HG02678 (cell line): ENCODE measurements around the gene BNC2.
"Not testable (repeated sequence)": the region's sequence is repeated elsewhere in the genome, so short reads cannot be mapped to it uniquely, and the experiment has no call there.

Source experiments
- ATAC-seq: cut with Tn5 transposase; IDR thresholded peaks from one replicate; pipeline ENCODE4 v1.9.1; 2021; ENCODE audit warnings: mild to moderate bottlenecking, moderate library complexity; ENCODE audit not compliant: unreplicated experiment

Gene BNC2

DNA sequence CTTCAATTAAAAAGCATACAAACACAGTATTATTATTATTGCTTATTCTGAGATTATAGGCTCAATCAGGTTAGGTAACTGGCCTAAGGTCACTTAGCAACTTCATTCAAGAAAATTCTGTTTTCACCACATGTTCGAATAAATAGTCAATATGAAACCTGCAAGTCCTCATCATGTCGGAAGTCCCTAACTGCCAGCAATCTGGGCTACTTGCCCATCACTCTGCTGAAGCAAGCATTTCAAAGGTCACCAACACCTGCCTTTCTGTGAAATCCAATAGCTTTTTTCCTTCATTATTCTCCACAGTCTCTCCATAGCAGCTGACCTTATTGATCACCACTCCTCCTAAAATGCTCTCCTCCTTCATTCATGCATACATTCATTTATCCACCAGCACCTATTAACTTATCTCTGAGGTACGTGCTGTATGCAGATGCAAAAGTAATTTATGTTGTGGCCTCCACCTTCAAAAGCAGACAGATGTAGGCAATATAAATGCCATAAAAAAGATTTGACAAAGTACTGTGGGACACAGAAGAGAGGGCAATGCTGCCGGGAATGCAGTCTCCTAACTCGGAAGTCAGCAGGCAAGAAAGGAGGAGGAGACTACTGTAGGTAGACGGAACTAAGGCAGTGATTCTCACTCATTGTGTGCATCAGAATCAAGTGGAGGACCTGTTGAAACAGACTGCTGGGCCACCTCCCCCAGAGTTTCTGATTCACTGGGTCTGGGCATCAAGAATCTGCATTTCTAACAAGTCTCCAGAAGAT, 310.9 kb downstream of the BNC2 start:
- no peak for ATAC-seq

DNA sequence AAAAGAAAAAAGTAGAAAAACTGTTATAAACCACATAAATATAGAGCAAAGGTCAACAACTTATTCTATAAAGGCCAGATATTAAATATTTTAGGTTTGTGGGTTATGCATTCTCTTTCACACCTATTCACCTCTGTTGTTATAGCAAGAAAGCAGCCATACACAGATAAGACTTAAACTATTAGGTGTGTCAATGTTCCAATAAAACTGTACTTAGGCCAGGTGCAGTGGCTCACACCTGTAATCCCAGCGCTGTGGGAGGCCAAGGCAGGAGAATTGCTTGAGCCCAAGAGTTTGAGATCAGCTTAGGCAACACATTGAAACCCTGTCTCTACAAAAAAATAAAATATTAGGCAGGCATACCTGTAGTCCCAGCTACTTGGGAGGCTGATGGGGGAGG, 314.7 kb downstream of the BNC2 start:
- ATAC-seq: no peak

DNA sequence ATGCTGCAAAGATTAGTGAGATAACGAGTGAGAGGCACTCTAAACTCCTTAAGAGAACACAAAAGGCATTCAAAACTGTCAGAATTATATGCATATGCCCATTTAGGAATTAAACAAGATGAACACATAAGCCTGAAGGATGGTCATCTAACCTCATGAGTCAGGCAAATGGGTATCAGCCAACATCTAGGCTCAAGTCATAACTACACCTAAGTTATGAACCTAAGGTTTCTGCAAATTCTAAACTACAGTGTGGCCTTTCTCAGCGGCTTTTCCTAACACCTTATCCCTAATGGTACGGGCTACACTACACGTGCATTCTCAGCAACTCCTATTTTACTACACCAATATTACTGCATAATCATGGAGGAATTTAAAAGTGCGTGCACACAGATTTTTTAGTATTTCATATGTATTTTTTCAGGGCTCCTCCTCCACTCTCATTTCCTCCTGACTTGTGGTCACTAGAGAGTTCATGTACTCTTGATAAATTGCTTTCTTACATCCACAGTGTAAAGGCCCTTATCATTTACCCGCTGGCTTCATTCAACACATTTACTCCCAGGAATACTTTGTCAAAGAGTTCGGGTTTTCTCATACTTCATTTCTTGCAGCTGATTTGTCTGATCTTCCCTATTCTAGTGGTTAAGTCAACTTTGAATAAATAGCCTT, 316.5 kb downstream of the BNC2 start:
- no peak for ATAC-seq

DNA sequence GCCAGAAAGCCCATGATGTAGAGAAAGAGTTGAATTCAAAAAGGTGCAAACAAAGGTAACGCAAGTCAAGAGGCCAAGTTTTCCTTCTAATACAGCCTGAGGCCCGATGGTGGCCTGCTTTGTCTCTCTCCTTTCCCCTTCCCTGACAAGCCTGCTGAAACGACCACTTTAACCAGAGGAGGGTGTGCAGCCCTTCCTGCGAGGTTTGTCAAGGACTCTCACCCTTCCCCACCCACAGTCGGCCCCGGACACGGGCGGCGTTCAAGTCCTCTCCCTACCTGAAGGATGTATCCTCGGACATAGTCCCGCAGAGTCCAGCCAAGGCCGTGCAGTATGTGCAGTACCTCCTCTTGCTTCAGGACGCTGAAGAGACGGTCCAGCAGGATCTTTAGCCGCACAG, 318.2 kb downstream of the BNC2 start:
- no peak for ATAC-seq

DNA sequence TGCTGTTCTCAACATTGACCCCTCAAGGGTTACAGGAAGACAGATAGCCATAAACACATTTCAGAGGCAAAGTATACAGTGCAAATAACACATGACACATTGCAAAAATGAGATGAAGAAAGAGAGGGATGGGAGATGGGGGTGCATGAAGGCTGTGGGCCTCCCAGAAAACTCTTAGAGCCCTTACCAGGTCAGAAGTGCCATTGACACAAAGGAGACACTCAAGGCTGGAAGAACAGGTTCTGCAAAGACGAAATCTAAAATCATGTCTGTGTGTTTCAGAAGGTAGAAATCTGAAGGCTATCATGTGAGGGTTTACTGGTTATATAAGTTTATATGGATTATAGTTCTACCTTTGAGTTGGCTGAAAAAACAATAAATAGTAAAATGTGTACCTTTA, 318.8 kb downstream of the BNC2 start:
- ATAC-seq: no peak

DNA sequence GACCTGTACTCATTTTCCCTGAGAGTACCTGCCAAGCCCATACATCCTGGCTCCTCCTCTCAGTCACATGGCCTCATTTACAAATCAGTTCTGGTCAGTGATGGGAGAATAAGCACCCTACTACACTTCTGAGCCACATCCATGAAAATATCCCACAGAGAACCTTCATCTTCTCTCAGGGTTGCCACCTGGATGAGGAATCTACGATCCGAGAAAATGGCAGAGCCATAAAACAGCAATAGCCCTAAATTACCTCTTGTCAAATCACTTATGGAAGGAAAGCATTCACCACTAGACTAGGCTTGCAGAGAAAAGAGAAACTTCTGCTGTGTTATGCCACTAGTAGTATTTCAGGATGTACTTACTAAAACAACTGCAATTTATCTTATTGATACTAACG, 324.8 kb downstream of the BNC2 start:
- no peak for ATAC-seq

DNA sequence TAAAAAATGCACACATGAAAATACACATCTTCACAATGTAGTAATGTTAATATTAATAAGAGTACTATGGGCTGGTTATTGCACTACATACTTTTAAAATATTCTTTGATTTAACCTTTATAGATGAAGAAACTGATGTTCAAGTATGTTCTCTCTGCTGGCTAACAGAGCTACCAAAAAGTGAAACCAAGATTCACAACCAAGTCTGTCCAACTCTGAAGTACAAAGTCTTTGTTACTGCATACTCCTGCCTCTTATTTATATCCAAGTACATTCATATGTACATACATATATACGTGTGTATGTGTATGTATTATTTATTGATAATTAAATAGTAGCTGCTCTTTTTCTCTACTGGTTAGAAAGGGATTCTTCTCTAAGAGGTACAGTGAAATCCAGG, 325.6 kb downstream of the BNC2 start:
- no peak for ATAC-seq

DNA sequence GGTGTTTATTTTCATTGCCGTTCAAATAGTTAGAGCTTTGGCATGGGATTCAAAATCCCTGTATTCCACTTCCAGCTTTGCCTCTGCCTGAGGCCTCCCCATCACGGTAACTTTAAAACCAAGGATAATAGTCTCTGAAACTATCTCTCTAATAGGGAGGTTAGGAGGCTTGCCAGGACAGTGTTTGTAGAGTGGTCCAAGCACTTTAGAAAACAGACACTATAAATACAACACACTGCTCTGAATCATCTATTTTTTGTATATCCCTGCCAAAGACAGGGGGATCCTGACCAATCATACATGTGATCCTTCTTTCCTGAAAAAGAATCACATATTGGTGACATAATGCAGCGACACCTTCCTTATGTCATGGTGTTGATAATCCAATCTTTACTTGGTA, 326.8 kb downstream of the BNC2 start:
- ATAC-seq: no peak

DNA sequence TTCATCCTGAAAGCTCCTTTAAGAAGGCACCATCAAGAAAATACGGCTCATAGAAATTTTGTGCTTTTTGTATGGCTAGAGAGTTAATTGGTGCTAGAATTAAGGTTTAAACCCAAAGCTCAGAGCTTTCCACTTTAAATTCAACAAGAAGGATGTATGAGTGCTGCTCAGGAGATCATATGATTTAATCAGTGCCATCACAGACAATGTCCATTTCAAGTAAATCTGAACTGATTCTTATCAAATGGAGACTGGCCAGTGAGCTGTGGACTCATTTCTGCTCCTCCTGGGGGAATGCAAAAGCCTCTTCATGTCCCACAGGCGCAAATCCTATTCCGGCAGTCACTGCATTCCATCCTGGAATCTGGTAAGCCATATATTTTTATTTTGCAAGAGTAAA, 327.2 kb downstream of the BNC2 start:
- no peak for ATAC-seq

DNA sequence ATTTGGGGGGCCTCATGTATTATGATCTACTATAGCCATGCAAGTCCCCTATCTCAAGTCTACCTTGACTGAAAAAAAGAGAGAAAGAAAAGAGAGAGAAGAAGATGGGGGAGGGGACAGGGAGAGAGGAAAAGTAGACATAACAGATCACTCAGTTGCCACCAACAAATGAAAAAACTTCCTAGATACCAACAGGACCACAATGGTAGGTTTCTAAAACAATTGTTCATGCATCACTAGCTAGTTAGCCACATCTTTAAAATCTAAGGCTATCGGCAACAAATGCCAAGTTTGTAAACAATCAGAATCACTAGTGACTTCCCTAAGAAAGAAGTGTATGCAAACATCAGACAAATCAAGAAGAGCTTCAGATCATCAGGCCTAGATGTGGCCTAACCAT, 328.2 kb downstream of the BNC2 start:
- ATAC-seq: no peak

DNA sequence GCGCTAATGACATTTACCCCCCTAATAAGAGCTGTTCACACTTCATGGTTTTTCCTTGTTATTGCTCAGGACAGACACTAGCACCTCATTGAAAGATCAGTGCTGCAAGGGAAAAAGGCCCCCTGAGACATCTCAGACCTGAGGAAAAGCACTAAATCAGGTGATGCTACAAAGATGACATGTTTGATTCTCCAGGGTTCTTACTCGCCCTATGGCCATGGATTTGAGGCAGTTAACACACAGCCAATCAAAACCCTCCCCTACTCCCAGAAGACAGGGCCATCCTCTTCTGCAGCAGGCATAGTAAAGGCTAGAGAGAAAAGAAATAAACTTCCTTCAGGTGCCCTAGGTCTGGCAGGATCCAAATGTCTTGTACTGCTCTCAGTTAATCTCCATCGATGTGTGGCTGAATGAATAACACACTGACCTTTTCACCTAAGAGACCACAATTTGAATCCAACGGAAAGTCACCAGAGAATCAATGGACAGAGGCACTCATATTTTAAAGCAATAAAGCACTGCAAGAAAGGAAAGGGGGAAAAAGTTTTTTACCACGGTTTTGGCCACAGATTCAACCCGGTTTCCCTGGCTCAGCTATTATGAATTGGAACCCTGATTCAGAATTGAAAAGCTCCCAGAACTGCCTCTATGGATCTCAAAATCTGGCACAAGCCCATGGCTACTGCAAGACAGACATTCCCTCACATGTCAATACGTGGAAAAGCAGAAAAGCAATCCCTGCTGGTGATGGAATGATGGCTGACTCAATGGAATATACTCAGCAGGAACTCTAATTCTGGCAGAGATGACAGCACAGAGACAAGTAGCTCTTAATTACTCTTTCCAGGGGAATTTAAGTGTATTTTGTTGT, 329.5 kb downstream of the BNC2 start:
- ATAC-seq: no peak

DNA sequence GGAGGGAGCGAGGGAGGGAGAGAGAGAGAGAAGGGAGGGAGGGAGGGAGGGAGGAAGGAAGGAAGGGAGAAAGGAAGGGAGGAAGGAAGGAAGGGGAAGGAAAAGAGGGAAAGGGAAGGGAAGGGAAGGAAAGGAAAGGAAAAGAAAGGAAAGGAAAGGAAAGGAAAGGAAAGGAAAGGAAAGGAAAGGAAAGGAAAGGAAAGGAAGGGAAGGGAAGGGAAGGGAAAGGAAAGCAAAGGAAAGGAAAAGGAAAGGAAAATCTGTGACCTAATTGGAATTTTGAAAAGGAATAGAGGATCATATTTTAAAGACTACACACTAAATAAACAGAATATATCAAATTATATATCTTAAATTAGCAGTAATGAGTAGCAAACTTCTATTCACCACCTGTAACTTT, 330.8 kb downstream of the BNC2 start:
- ATAC-seq: not testable (repeated sequence)

DNA sequence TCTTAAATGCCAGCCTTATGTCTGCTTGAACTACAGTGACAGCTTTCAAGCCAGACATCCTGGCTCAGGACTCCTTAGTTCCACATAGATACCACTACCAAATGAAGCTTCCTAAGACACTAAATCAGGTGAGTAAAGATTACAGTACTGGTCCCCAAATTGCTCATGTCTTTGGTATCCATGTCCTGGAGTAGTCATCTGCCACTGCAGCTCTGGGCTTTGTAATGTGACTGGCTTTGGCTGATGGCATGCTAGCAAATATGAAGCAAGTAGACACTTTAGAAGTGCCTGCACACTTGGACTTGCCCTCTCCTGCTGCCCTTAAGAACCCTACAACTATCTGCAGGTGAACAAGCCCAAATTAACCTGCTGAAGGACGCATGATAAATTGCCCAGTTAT, 334.9 kb downstream of the BNC2 start:
- no peak for ATAC-seq

DNA sequence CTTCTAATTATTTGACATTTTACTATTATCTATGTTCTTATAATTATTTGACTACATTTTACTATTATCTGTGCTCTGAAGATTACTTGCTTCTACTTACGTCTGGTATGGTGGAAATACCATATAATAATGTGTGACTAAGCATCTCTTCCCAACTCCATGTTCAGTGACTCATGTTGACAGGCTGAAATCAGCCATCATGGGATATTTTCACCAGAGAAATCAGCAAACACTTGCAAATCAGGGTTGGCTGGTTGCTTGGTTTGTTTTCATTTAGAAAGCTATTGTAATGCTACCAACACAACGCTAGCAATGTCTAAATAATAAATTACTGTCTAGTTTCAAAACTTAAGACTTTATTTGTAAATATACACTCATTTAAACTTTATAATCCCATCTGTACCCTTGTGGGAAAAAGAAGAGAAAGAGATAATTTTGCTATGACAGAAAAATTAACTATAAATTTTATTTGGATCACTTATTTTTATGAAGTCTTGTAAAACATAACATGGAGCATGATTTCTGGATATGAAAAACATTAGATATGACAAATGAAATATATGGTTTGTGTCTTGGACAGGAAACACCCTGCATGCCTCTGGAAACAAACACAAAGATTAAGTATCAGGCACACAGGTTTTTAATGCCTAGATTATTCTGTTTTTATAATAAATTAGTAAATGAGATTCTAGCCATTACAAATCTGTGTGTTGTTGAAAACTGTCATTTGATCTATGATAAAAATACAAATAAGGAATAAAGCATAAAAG, 337.6 kb downstream of the BNC2 start:
- no peak for ATAC-seq

DNA sequence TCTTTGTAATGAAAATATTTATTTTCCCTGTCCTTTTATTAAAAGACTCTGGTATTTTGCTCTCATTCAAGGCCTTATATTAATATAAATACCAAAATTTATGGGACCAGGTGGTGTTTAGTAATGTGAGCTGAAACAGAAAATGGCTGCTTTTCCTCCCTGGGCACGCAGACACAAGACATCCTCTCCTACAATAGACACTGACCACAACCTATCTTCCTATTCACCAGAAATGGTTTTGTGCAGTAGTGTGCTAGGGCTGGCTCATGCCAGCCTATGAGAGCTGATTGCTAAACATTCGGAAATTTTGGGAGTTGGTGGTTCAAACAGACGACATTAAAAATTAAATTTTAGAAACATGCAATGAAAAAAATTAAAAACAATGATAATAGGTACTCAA, 338.2 kb downstream of the BNC2 start:
- ATAC-seq: no peak

DNA sequence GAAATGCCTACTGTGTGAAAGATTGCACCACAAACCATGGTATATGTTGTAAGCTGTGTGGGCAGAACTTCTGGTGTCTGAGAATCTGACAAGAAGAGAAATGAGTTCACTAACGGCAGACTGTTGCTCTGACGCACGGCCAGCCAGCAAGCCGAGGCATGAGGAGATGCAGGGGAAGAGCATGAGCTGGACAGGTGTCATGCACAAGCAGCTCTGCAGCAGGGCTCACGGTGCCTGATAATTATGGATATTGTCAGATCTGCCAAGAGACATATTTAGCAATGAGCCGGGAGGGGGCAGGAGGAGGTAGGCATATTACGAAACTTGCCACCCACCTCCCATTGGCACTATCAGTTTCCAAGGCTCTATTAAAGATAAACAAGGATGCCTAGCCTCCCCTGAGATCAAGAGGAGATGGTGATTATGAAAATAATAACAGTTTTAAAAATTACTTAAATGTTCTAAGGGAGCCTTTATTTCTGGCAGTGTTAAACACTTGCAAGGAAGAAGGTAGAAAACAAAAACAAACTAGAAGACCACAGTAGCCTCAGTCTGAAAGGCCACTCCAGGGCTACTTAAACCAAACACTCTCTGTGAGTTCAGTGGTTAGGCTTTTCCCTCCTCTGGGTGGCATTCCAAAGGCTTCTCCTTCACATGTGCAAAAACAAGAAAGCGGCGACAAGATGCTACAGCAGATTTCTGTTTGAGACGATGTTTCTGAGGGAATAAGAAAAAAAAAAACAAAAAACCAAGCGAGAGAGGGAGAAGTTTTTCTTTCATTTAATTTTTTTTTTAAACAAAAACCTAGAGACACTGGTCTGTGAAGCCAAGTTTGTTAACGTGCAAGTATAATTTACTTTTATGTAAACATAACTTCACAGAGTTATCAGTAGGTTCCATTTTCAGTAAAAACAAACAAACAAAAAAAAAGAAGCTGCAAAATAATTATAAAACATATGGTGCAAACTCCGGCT, 339.5 kb downstream of the BNC2 start:
- ATAC-seq: no peak

DNA sequence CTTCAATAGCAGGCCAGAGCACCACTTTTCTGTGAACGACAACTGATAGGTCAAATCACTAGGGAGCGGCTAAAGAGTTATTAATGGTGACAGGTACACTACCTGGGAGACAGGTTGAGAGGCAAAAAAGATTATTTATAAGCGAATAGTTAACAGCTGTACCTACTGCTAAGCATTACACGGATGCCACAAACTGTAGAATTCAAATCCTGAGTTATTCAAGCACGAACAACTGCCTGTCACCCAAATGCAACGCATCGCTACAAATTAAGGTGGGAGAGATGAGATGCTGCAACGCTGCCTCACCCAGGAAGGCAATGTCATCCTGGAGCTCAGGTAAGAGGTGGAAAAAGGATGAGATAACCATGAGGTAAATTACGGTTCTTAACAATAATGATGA, 342.9 kb downstream of the BNC2 start:
- ATAC-seq: no peak

DNA sequence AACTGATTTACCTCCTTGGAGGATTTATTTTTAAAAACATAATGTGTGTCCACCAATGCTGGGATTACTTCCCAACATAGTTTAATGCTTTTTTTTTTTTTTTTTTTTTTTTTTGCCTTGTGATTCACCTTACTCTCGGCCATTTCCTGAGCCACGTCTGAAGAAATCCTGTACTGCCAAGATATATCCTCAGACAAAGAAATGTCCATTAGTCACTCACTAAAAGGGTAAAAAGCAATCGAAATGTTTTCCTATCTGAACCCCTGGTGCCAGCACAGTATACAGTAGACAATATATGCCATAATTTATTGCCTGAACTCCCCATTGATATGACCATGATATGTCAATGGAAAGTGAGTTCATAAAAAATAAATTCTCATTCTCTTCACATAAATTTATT, 344.1 kb downstream of the BNC2 start:
- ATAC-seq: no peak

DNA sequence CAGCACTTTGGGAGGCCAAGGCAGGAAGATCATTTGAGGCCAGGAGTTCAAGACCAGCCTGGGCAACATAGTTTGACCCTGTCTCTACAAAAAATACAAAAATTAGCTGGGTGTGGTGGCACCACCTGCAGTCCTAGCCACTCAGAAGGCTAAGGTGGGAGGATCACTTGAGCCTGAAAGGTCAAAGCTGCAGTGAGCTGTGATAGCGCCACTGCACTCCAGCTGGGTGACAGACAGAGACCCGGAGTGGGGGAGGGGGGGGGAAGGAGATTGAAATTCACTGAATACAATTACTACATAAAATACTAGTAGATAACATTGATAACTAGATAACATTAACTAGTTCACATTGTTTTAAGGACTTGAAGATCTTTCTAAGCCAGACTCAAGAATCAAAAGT, 345.6 kb downstream of the BNC2 start:
- ATAC-seq: no peak

DNA sequence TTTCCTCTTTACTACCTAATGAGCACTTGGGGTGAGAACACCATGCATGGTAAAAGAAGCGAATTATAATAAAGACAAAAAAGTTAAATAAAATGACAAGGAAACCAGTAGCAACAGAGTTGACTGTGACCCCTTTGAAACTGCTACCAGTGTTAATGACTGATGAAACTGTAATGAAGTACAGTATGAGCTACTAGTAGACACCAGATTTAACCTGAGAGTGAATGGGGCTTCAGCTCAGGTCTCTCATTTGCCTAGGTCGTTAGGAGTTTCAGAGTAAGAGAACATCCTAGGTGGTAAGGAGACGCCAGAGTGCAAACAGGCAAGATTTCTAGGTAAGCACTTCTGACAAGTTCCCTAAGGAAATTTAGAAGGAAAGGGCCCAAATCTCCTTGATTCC, 346.4 kb downstream of the BNC2 start:
- ATAC-seq: no peak
